ENCODE data around the gene BUD31. TPM values are rescaled to one million over a fixed set of nuclear protein-coding genes. Genes with fewer than 3 reads are reported as not detected.
"Not testable (repeated sequence)": the region's sequence is repeated elsewhere in the genome, so short reads cannot be mapped to it uniquely, and the experiment has no call there.

Gene BUD31
- polyA plus RNA-seq, 4 donors: 113 to 123 (median 118) TPM

- DNase-seq (ENCODE audit: low read depth in 4 of 4, low spot score in 3 of 4): no peak
Observed at GRCh38 chr7:99396418-99397296, 12.1 kb upstream of the BUD31 start.

DNA sequence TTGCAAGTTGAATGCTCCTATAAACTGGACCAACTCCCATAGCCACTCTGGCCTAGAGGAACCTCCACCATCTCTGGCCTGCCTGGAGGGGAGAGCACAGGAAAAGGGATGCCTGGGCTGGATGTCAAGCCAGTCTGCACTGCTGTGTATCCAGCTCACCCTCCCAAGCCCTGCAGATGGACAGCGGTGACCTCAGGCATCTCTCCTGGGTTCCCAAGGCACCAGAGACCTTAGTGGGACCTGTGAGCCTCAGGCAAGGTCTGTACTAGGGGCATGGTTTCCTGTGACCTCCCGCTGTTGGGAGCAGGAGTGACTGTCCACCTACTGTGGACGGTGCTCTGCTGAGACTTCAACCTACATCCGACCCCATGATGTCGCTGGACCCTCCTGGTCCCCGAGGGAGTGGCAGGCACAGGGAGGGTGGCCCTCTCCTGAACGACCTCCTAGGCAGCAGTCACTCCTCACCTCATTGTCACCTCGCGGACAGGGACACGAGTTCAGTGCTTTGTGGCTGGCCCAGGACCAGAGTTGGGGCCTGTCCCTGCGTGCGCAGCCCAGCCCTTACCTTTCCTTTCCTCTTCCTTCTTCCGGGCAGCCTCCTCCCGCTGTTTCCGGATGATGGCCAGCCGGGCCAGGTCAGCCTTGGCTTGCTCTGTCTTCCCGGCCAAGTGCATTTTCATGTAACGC is 11.3 kb upstream of the BUD31 start:
- DNase-seq (ENCODE audit: low read depth in 4 of 4, low spot score in 3 of 4): no peak

- no peak for DNase-seq (ENCODE audit: low read depth in 4 of 4, low spot score in 3 of 4)
Observed at GRCh38 chr7:99398891-99399445, 9.8 kb upstream of the BUD31 start.

DNA sequence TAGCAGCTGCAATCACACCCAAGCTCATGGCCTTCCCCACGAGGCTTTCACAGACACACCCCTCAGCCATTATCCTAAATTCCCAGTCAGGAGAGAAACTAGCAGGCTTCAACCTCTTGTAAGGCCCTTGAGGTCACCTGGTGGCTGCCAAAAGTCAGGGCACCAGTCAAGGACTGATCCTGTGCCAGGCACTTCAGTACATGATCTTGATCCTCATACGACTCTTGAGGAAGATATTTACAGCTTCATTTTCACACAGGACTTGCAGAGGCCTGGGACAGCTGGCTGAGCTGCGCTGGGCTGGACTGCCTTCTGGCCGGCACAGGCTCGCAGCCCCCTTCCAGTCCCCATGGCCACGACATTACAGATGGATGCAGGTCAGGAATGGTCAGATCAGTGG is 9.2 kb upstream of the BUD31 start:
- no peak for DNase-seq (ENCODE audit: low read depth in 4 of 4, low spot score in 3 of 4)

DNA sequence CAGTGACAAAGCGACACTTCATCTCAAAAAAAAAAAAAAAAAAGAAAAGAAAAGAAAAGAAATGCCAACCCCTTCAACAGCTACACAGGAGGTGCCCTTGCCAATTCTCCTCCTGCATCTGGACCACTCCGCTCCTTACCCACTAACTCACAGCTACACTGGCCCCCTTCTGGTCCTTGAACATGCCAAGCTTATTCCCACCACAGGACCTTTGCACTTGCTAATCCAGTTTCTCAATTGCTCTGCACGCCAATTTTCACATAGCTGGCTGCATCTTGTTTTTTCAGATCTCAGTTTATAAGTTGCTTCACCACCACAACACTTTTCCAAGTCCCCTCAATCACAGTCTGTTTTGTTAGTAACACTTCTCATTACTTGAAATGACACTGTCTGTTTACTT is 5.9 kb upstream of the BUD31 start:
- DNase-seq (ENCODE audit: low read depth in 4 of 4, low spot score in 3 of 4): no peak

- DNase-seq (ENCODE audit: low read depth in 4 of 4, low spot score in 3 of 4): no peak
Observed at GRCh38 chr7:99403764-99404163, 5.0 kb upstream of the BUD31 start.

- DNase-seq (ENCODE audit: low read depth in 4 of 4, low spot score in 3 of 4): no peak
Observed at GRCh38 chr7:99404235-99404976, 4.4 kb upstream of the BUD31 start.

DNA sequence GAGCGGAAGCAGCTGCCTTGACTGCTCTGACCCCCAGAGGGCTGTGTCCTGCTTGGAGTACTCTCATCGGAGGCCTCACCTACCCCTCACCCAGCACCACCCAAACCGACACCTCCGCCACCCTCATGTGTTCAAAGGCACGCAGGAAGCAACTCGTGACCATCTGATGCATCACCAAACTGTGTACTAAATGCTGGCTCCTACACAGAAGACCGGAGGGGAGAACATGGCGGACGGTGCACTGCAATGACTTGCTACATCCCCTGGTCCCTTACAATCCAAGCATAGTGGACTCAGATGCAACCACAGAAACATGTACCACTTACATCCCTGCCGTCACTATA is 3.8 kb upstream of the BUD31 start:
- no peak for DNase-seq (ENCODE audit: low read depth in 4 of 4, low spot score in 3 of 4)

- no peak for DNase-seq (ENCODE audit: low read depth in 4 of 4, low spot score in 3 of 4)
Observed at GRCh38 chr7:99406557-99406956, 2.2 kb upstream of the BUD31 start.

DNA sequence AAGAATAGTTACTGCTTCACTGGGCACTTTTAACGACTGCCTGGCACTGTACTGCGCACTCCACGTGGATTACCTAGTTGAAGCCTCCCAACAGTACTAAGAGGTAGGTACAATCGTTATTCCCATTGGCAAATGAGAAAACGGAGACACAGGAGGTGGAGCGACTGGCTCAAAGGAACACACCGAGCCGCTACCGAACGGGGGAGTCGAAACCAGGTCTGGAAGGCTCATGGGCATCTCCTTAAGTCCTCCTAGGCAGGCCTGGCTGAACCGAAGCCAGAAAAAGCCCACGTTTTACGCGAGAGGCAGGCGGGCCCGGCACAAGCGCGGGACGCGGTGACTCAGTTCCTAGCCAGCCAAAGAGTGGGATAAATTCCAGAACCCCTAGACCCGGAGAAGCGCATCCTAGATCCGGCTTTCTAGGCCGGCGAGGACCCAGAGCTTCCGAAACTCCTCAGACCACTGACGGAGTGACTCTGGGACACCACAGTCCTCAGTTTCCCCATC is 844 bp upstream of the BUD31 start:
- DNase-seq (ENCODE audit: low read depth in 4 of 4, low spot score in 3 of 4): peak in 1 of 4 donors; percentile 16

- DNase-seq (ENCODE audit: low read depth in 4 of 4, low spot score in 3 of 4): no peak
Observed at GRCh38 chr7:99409192-99409572, 413 bp downstream of the BUD31 start.

DNA sequence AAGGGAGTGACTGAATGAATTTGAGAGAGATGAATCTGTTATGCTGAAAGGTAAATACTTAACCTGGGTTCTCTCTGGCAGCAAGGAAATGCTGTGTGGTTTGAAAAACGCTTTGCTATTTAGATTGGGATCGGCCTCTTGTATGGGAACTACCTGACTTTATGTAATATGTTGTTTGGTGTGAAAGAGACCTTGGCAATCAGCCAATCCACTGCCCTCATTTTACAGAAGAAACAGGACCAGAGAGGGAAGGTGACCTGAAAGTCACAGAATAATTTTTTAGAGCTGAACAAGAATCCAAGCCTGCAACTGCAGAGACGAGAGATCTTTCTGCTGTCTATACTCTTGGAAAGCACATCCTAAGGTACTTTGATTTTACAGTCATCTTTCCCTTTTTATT is 1.0 kb downstream of the BUD31 start:
- DNase-seq (ENCODE audit: low read depth in 4 of 4, low spot score in 3 of 4): no peak

GRCh38 chr7:99410635-99411034 is 1.9 kb downstream of the BUD31 start:
- no peak for DNase-seq (ENCODE audit: low read depth in 4 of 4, low spot score in 3 of 4)

DNA sequence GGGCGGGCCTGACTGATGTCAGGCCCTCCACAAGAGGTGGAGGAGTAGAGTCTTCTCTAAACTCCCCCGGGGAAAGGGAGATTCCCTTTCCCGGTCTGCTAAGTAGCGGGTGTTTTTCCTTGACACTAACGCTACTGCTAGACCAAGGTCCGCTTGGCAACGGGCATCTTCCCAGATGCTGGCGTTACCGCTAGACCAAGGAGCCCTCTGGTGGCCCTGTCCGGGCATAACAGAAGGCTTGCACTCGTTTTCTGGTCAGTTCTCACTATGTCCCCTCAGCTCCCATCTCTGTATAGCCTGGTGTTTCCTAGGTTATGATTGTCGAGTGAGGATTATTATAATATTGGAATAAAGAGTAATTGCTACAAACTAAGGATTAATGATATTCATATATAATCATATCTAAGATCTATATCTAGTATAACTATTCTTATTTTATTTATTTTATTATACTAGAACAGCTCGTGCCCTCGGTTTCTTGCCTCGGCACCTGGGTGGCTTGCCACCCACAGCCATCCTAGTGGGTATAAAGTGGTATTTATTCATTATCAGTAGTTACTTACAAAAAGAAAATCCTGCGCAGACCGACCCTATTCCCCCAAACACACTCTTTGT is 6.9 kb downstream of the BUD31 start:
- DNase-seq (ENCODE audit: low read depth in 4 of 4, low spot score in 3 of 4): not testable (repeated sequence)

- DNase-seq (ENCODE audit: low read depth in 4 of 4, low spot score in 3 of 4): no peak
Observed at GRCh38 chr7:99418260-99418659, 9.5 kb downstream of the BUD31 start.

GRCh38 chr7:99419323-99420021 is 10.7 kb downstream of the BUD31 start:
- DNase-seq (ENCODE audit: low read depth in 4 of 4, low spot score in 3 of 4): no peak

GRCh38 chr7:99420213-99420612 is 11.4 kb downstream of the BUD31 start:
- no peak for DNase-seq (ENCODE audit: low read depth in 4 of 4, low spot score in 3 of 4)

GRCh38 chr7:99420986-99421385 is 12.2 kb downstream of the BUD31 start:
- DNase-seq (ENCODE audit: low read depth in 4 of 4, low spot score in 3 of 4): no peak

DNA sequence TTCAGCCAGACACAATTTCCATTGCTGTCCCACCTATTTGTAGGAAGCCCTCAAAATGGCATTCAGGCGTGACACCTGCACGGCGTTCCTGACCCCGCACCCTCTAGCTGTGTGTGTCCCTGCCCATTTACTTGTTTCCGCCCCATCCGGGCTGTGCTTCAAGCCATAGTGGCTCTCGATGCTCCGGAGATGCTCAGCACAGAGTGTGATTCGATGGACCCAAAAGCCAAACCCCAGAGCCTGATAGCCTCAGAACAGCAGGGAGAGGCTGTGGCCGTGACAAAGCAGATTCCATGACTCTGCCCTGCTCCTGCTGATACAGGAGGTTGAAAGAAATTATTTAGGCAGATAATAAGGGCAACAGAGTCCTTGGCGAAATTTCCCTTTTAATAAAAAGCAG is 13.4 kb downstream of the BUD31 start:
- no peak for DNase-seq (ENCODE audit: low read depth in 4 of 4, low spot score in 3 of 4)

DNA sequence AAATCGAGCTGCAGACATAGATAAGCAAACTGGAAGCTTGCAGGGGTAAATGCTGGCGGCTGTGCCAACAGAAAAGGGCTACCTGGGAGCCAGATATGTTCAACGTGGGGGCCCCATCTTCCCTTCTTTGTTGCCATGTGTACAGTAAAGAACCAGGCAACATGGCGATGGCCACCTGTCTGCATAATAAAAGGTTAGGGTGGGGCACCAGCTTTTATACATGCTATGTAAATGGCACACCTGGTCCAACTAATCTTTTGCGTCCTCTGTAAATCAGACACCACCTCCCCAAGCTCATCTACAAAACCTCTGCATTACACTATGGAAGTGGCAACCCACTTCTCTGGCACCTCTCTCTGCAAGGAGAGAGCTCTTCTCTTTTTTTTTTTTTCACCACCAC is 13.9 kb downstream of the BUD31 start:
- no peak for DNase-seq (ENCODE audit: low read depth in 4 of 4, low spot score in 3 of 4)
